Measurements from ENCODE around the gene MMP20. TPM values are rescaled to one million over a fixed set of nuclear protein-coding genes. Genes with fewer than 3 reads are reported as not detected.

Gene MMP20
- total RNA-seq, 1 donor from 2014 or later, result not detected

GRCh38 chr11:102614031-102614430 is 11.1 kb downstream of the MMP20 start:
- Mint-ChIP-seq H3K27me3 (ENCODE audit: unreplicated experiment) (no peaks in the 10 kb centered on the region), H3K9me3 (ENCODE audit: unreplicated experiment) (no peaks in the 10 kb centered on the region), H3K4me1 (ENCODE audit: unreplicated experiment) (no peaks in the 10 kb centered on the region), H3K4me3 (ENCODE audit: unreplicated experiment) (no peak overlapping the region), H3K27ac (ENCODE audit: unreplicated experiment) (no peak overlapping the region), H3K36me3 (ENCODE audit: low read depth, unreplicated experiment) (no peaks in the 10 kb centered on the region)
- no peak for TF ChIP-seq CTCF (IDR thresholded peaks at IDR 0.05; ENCODE audit: unreplicated experiment)
- DNase-seq (ENCODE audit: low spot score), result no peak

DNA sequence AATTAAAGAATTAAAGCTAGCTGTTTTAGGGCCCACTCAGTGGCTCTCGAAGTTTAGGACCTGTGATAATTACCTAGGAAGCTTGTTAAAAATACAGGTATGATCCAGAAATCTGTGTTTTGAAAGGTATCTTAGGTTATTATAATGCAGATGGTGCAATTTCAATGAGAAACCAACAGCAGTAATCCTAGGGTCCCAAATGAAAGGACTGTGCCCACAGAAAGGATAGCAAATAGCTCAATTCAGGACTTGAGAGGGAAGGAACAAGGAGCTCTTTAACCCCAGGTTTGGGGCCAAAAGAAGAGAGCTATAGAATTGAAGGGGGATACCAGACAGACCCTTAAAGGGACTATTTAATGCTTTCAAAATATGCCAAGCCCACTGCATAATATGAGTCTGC is 11.7 kb downstream of the MMP20 start:
- Mint-ChIP-seq H3K9me3 (ENCODE audit: unreplicated experiment) (no peaks in the 10 kb centered on the region), H3K27me3 (ENCODE audit: unreplicated experiment) (no peaks in the 10 kb centered on the region), H3K4me1 (ENCODE audit: unreplicated experiment) (no peaks in the 10 kb centered on the region), H3K4me3 (ENCODE audit: unreplicated experiment) (no peak overlapping the region), H3K36me3 (ENCODE audit: low read depth, unreplicated experiment) (no peaks in the 10 kb centered on the region), H3K27ac (ENCODE audit: unreplicated experiment) (no peak overlapping the region)
- no peak for DNase-seq (ENCODE audit: low spot score)
- no peak for TF ChIP-seq CTCF (IDR thresholded peaks at IDR 0.05; ENCODE audit: unreplicated experiment)

DNA sequence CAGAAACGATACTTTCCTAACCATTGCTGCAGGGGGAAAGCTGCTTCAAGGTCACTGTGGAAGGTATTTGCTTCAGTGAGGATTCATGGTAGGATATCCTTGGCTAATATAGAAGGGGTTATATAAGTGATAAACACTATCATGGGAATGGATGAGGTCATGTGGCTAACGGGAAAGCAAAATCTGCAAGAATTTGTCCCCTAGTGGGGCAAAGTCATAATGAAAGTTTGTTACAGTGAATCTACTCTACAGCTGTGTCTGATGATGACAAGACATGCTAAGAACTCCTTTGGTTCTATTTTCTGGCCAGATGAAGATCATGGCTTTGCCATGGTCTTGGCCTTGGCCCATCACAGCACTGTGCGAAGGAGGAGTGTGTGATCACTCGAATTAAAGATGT is 13.8 kb downstream of the MMP20 start:
- H3K36me3 Mint-ChIP-seq (ENCODE audit: low read depth, unreplicated experiment), result no peaks in the 10 kb centered on the region
- no peak for DNase-seq (ENCODE audit: low spot score)
- H3K4me1 Mint-ChIP-seq (ENCODE audit: unreplicated experiment), result no peaks in the 10 kb centered on the region
- no peak overlapping the region for H3K4me3 Mint-ChIP-seq (ENCODE audit: unreplicated experiment)
- no peak overlapping the region for H3K27ac Mint-ChIP-seq (ENCODE audit: unreplicated experiment)
- no peaks in the 10 kb centered on the region for H3K9me3 Mint-ChIP-seq (ENCODE audit: unreplicated experiment)
- H3K27me3 Mint-ChIP-seq (ENCODE audit: unreplicated experiment), result no peaks in the 10 kb centered on the region
- no peak for TF ChIP-seq CTCF (IDR thresholded peaks at IDR 0.05; ENCODE audit: unreplicated experiment)

GRCh38 chr11:102610200-102610599 is 14.9 kb downstream of the MMP20 start:
- TF ChIP-seq CTCF (IDR thresholded peaks at IDR 0.05; ENCODE audit: unreplicated experiment), result no peak
- Mint-ChIP-seq H3K36me3 (ENCODE audit: low read depth, unreplicated experiment) (no peaks in the 10 kb centered on the region), H3K4me3 (ENCODE audit: unreplicated experiment) (no peak overlapping the region), H3K27me3 (ENCODE audit: unreplicated experiment) (no peaks in the 10 kb centered on the region), H3K27ac (ENCODE audit: unreplicated experiment) (no peak overlapping the region), H3K9me3 (ENCODE audit: unreplicated experiment) (no peaks in the 10 kb centered on the region), H3K4me1 (ENCODE audit: unreplicated experiment) (no peaks in the 10 kb centered on the region)
- no peak for DNase-seq (ENCODE audit: low spot score)

GRCh38 chr11:102608699-102609098 is 16.4 kb downstream of the MMP20 start:
- Mint-ChIP-seq H3K4me3 (ENCODE audit: unreplicated experiment) (no peak overlapping the region), H3K4me1 (ENCODE audit: unreplicated experiment) (no peaks in the 10 kb centered on the region), H3K27me3 (ENCODE audit: unreplicated experiment) (no peaks in the 10 kb centered on the region), H3K27ac (ENCODE audit: unreplicated experiment) (no peak overlapping the region), H3K36me3 (ENCODE audit: low read depth, unreplicated experiment) (no peaks in the 10 kb centered on the region), H3K9me3 (ENCODE audit: unreplicated experiment) (no peaks in the 10 kb centered on the region)
- no peak for TF ChIP-seq CTCF (IDR thresholded peaks at IDR 0.05; ENCODE audit: unreplicated experiment)
- no peak for DNase-seq (ENCODE audit: low spot score)

Data from endothelial cell (in vitro differentiated cells).